Hepatocyte (in vitro differentiated cells): ENCODE measurements around the gene HYKK.

ENCODE experiments used
- CTCF ChIP-seq: fragments of 200-600 bp; sonication (generic); IDR thresholded peaks from 2 replicates; pipeline ENCODE4 v1.5.1; 2016; ENCODE audit warnings: antibody characterized with exemption, mild to moderate bottlenecking; ENCODE audit not compliant: poor library complexity
- EZH2 ChIP-seq: fragments of 200-600 bp; sonication (generic); IDR thresholded peaks from 2 replicates; pipeline ENCODE4 v1.6.1; 2016; ENCODE audit warnings: antibody characterized with exemption, mild to moderate bottlenecking, borderline replicate concordance
- EZH2phosphoT487 ChIP-seq: fragments of 200-600 bp; sonication (generic); IDR thresholded peaks from one replicate; pipeline ENCODE4 v1.6.1; 2018; ENCODE audit warnings: antibody characterized with exemption, mild to moderate bottlenecking, low read depth, moderate library complexity; ENCODE audit not compliant: unreplicated experiment, severe bottlenecking

- TF ChIP-seq CTCF (no peak), EZH2 (no peak), EZH2phosphoT487 (no peak)
These were observed 31.0 kb downstream of the HYKK start for GRCh38 chr15:78538358-78538757.
